B cell (primary cell): ENCODE measurements around the gene JPT2. TPM values are rescaled to one million over a fixed set of nuclear protein-coding genes. Genes with fewer than 3 reads are reported as not detected.

Source experiments
- ATAC-seq: fragments of 200-7000 bp; cut with Tn5 transposase; one replicate; pipeline ENCODE4 v1.10.0; 2021; ENCODE audit warnings: low read depth, mild to moderate bottlenecking, moderate number of reproducible peaks, moderate library complexity
- CTCF ChIA-PET: fragments of 350-600 bp; sonication (Branson Sonifier 250); formaldehyde crosslinking; loops from one replicate; lab custom pipeline; 2021; ENCODE audit warnings: antibody characterized with exemption, inconsistent platforms; lab: Charles Lee
- POLR2A ChIA-PET: fragments of 350-600 bp; sonication (Branson Sonifier 250); formaldehyde crosslinking; loops from one replicate; lab custom pipeline; 2021; ENCODE audit warnings: antibody characterized with exemption; lab: Charles Lee
- DNase-seq: peaks from one replicate; pipeline ENCODE4 v3.0.0; 2013
- H2AFZ ChIP-seq: 2 replicates; pipeline ENCODE4 v1.6.1; 2012; ENCODE audit warnings: mild to moderate bottlenecking, low read depth, low read length; ENCODE audit not compliant: insufficient read depth, poor library complexity, severe bottlenecking
- H3K27ac ChIP-seq, 2 donors: 1 replicate in 1 of 2; 2 replicates in 1 of 2; pipeline ENCODE4 v1.5.1; 2012 to 2013; ENCODE audit warnings: low read length in 2 of 2, mild to moderate bottlenecking in 2 of 2, moderate library complexity in 1 of 2
- H3K27me3 ChIP-seq, 4 experiments: fragments of 200-600 bp in 1 of 4; sonication (generic) in 1 of 4; replicated peaks in 1 of 4; 1 replicate in 2 of 4; 2 replicates in 2 of 4; pipeline versions ENCODE4 v1.6.1 to v1.7.0; 2013 to 2016; ENCODE audit warnings: low read length in 3 of 4, mild to moderate bottlenecking in 2 of 4, mixed read lengths in 1 of 4, moderate library complexity in 1 of 4; ENCODE audit not compliant: insufficient read depth in 4 of 4, control insufficient read depth in 3 of 4; ENCODE audit errors: control extremely low read depth in 1 of 4
- H3K36me3 ChIP-seq, 2 experiments: replicated peaks in 1 of 2; 1 replicate in 1 of 2; 2 replicates in 1 of 2; pipeline versions ENCODE4 v1.6.1 to v1.7.1; 2013; ENCODE audit warnings: low read length in 1 of 2; ENCODE audit not compliant: insufficient read depth in 2 of 2, control insufficient read depth in 1 of 2; ENCODE audit errors: control extremely low read depth in 1 of 2, extremely low read depth in 1 of 2
- H3K4me1 ChIP-seq, 2 donors: fragments of 200-600 bp in 1 of 2; sonication (generic) in 1 of 2; 1 replicate in 1 of 2; 2 replicates in 1 of 2; pipeline versions ENCODE4 v1.5.1 to v1.6.1; 2013 to 2017; ENCODE audit warnings: low read length in 2 of 2; ENCODE audit not compliant: control insufficient read depth in 2 of 2, insufficient read depth in 2 of 2
- H3K4me2 ChIP-seq: replicated peaks from 2 replicates; pipeline ENCODE3; 2012; ENCODE audit warnings: mild to moderate bottlenecking, low read depth, low read length; ENCODE audit not compliant: poor library complexity, severe bottlenecking
- H3K4me3 ChIP-seq, 5 experiments: fragments of 200-600 bp in 1 of 5; sonication (generic) in 1 of 5; 1 replicate in 3 of 5; 2 replicates in 2 of 5; pipeline versions ENCODE4 v1.5.1 to v1.7.0; 2011 to 2016; ENCODE audit warnings: low read length in 4 of 5, mild to moderate bottlenecking in 4 of 5, low read depth in 2 of 5, control low read depth in 1 of 5, moderate library complexity in 1 of 5; ENCODE audit not compliant: insufficient read depth in 1 of 5; ENCODE audit errors: control extremely low read depth in 1 of 5, extremely low read depth in 1 of 5
- H3K79me2 ChIP-seq: fragments of 200-600 bp; sonication (generic); one replicate; pipeline ENCODE4 v1.6.0; 2016; ENCODE audit warnings: low read length; ENCODE audit not compliant: control insufficient read depth, insufficient read depth
- H3K9ac ChIP-seq: fragments of 200-600 bp; sonication (generic); 2 replicates; pipeline ENCODE4 v1.6.1; 2017; ENCODE audit warnings: mild to moderate bottlenecking, low read length, moderate library complexity
- H3K9me3 ChIP-seq, 3 donors: one replicate each; pipeline versions ENCODE4 v1.6.1 to v1.7.1; 2013; ENCODE audit warnings: low read length in 2 of 3; ENCODE audit not compliant: control insufficient read depth in 2 of 3, insufficient read depth in 1 of 3; ENCODE audit errors: control extremely low read depth in 1 of 3
- H4K20me1 ChIP-seq: 2 replicates; pipeline ENCODE4 v1.6.0; 2012; ENCODE audit warnings: mild to moderate bottlenecking, low read length; ENCODE audit not compliant: insufficient read depth, control insufficient read depth, poor library complexity, severe bottlenecking
- H3K27ac Mint-ChIP-seq: one replicate; pipeline ENCODE4 v1.8.0; 2021; ENCODE audit warnings: mixed read lengths
- H3K27me3 Mint-ChIP-seq: one replicate; pipeline ENCODE4 v1.8.0; 2021; ENCODE audit warnings: mixed read lengths
- H3K4me1 Mint-ChIP-seq: one replicate; pipeline ENCODE4 v1.8.0; 2021; ENCODE audit warnings: mixed read lengths
- H3K4me3 Mint-ChIP-seq: one replicate; pipeline ENCODE4 v1.8.0; 2021; ENCODE audit warnings: mixed read lengths
- H3K9me3 Mint-ChIP-seq: one replicate; pipeline ENCODE4 v1.8.0; 2022; ENCODE audit warnings: mixed read lengths; ENCODE audit not compliant: insufficient read depth
- CTCF ChIP-seq: fragments of 200-600 bp; IDR thresholded peaks from one replicate; pipeline ENCODE4 v1.8.0; 2022; ENCODE audit warnings: antibody characterized with exemption, mild to moderate bottlenecking
- EZH2 ChIP-seq: IDR thresholded peaks from 2 replicates; pipeline ENCODE4 v1.6.1; 2012; ENCODE audit warnings: borderline replicate concordance, low read depth, mild to moderate bottlenecking, moderate library complexity, low read length; ENCODE audit not compliant: insufficient read depth, poor library complexity, severe bottlenecking
- WGBS: methylation state at CpG from one replicate; pipeline ENCODE4 v1.1.5; 2013; ENCODE audit warnings: missing lambda C conversion rate; ENCODE audit not compliant: insufficient coverage; 5-methylcytosine and 5-hydroxymethylcytosine counted together
- intact Hi-C: fragments of 100-400 bp; cut with micrococcal nuclease; formaldehyde crosslinking; loops from one replicate; pipeline ENCODE4 v1.10.0; 2022
- polyA plus RNA-seq: library from polyadenylated mRNA; depleted of rRNA; stranded (reverse); fragments of >200 nt; gene quantifications from 2 replicates; pipeline ENCODE4 v1.2.3, GENCODE V29; 2012
- total RNA-seq, 2 donors: library from RNA; stranded (reverse); fragments of 120-200 nt in 1 of 2; gene quantifications; 1 replicate in 1 of 2; 2 replicates in 1 of 2; pipeline versions ENCODE4 v1.2.3 to v1.2.4, GENCODE V29; 2013 to 2022

Gene JPT2
- total and polyA plus RNA-seq, 2 donors (not counting 1 experiment from before 2014, with no cell fraction given): 10.7 to 45.7 TPM

- peak overlapping the region; percentile 98 for H3K9ac ChIP-seq
- Mint-ChIP-seq H3K4me1 (peaks cover 54% of the 10 kb centered on the region), H3K27me3 (no peaks in the 10 kb centered on the region), H3K4me3 (peak overlapping the region; percentile 91), H3K27ac (peak overlapping the region; percentile 86), H3K9me3 (no peaks in the 10 kb centered on the region)
- DNase-seq (no peak), ATAC-seq (no peak)
- H2AFZ ChIP-seq: no peak overlapping the region
- peaks cover 0 to 18% of the 10 kb centered on the region in 2 experiments for H3K36me3 ChIP-seq
- 89% methylated on average over 16 of the region's 18 CpGs for WGBS
- H3K4me1 ChIP-seq: peaks cover 27 to 53% of the 10 kb centered on the region in 2 donors
- peak overlapping the region; percentile 94 for H3K4me2 ChIP-seq
- no peak overlapping the region for H3K27ac ChIP-seq
- H3K9me3 ChIP-seq: no peaks in the 10 kb centered on the region
- H3K79me2 ChIP-seq: peaks cover 78% of the 10 kb centered on the region
- POLR2A ChIA-PET: interaction anchor here (0.6 kb wide), 1 partner anchor 249 kb away, joined by 3 read pairs; no protein-coding TSS in a partner anchor
- intact Hi-C loops: loop anchor here (5.0 kb wide), 2 partner anchors 96 to 264 kb away; partner anchors contain the start of genes CRAMP1, IFT140 and TBL3
- no peak for TF ChIP-seq CTCF
- no peak for TF ChIP-seq EZH2
- peak overlapping the region in 1 of 5 experiments; percentile 96 for H3K4me3 ChIP-seq
- peaks cover 43% of the 10 kb centered on the region for H4K20me1 ChIP-seq
- no peaks in the 10 kb centered on the region for H3K27me3 ChIP-seq
- CTCF ChIA-PET: interaction anchor here (0.6 kb wide), 1 partner anchor 10 kb away, joined by 3 read pairs; no protein-coding TSS in a partner anchor
Observed at GRCh38 chr16:1708083-1708767, 30.1 kb downstream of the JPT2 start.

- Histone ChIP-seq H3K36me3 (peaks cover 0 to 18% of the 10 kb centered on the region in 2 experiments), H3K27me3 (no peaks in the 10 kb centered on the region), H3K4me3 (no peak overlapping the region), H3K79me2 (peaks cover 84% of the 10 kb centered on the region), H3K27ac (no peak overlapping the region), H2AFZ (no peak overlapping the region), H3K4me1 (peaks cover 33 to 59% of the 10 kb centered on the region in 2 donors), H4K20me1 (peaks cover 44% of the 10 kb centered on the region), H3K4me2 (peak overlapping the region; percentile 94), H3K9ac (no peak overlapping the region), H3K9me3 (no peaks in the 10 kb centered on the region)
- H3K27me3 Mint-ChIP-seq: no peaks in the 10 kb centered on the region
- H3K9me3 Mint-ChIP-seq: no peaks in the 10 kb centered on the region
- no peak for TF ChIP-seq CTCF
- TF ChIP-seq EZH2: no peak
- intact Hi-C loops: loop anchor here (5.0 kb wide), 2 partner anchors 96 to 264 kb away; partner anchors contain the start of genes CRAMP1, IFT140 and TBL3
- WGBS: 94% methylated on average over 12 of the region's 13 CpGs
- ATAC-seq (no peak), DNase-seq (no peak)
- peaks cover 60% of the 10 kb centered on the region for H3K4me1 Mint-ChIP-seq
- ChIA-PET CTCF (interaction anchor here (0.6 kb wide), 1 partner anchor 9 kb away, joined by 3 read pairs; no protein-coding TSS in a partner anchor), POLR2A (interaction anchor here (0.6 kb wide), 1 partner anchor 249 kb away, joined by 3 read pairs; no protein-coding TSS in a partner anchor)
- no peak overlapping the region for H3K27ac Mint-ChIP-seq
- peak overlapping the region; percentile 34 for H3K4me3 Mint-ChIP-seq
Observed at GRCh38 chr16:1708768-1709180, 30.7 kb downstream of the JPT2 start.
